GM20431 (cell line): ENCODE measurements around the gene KRTAP10-4.

Source experiments
- in situ Hi-C: fragments of 300-500 bp; cut with MseI, MboI; formaldehyde crosslinking; loops from one replicate; pipeline ENCODE4 v1.15.0; 2020; ENCODE audit warnings: low sequenced_read_pairs; ENCODE audit not compliant: unreplicated experiment

Gene KRTAP10-4

GRCh38 chr21:44612669-44613229, 39.2 kb downstream of the KRTAP10-4 start:
- in situ Hi-C loops: no loop called here

- in situ Hi-C loops: no loop called here
Measured at GRCh38 chr21:44613386-44614155, 40.0 kb downstream of the KRTAP10-4 start.

- in situ Hi-C loops: no loop called here
Measured at GRCh38 chr21:44614161-44614631, 40.7 kb downstream of the KRTAP10-4 start.

- in situ Hi-C loops: no loop called here
Measured at GRCh38 chr21:44614961-44615391, 41.4 kb downstream of the KRTAP10-4 start.

- in situ Hi-C loops: no loop called here
Measured at GRCh38 chr21:44615466-44615865, 41.9 kb downstream of the KRTAP10-4 start.

GRCh38 chr21:44615911-44616590, 42.5 kb downstream of the KRTAP10-4 start:
- in situ Hi-C loops: no loop called here

- in situ Hi-C loops: no loop called here
Measured at GRCh38 chr21:44616591-44616926, 43.0 kb downstream of the KRTAP10-4 start.

GRCh38 chr21:44617071-44617501, 43.6 kb downstream of the KRTAP10-4 start:
- in situ Hi-C loops: no loop called here

- in situ Hi-C loops: no loop called here
Measured at GRCh38 chr21:44618504-44618903, 45.0 kb downstream of the KRTAP10-4 start.

GRCh38 chr21:44618909-44619308, 45.4 kb downstream of the KRTAP10-4 start:
- in situ Hi-C loops: no loop called here

GRCh38 chr21:44619886-44620285, 46.4 kb downstream of the KRTAP10-4 start:
- in situ Hi-C loops: no loop called here

GRCh38 chr21:44623575-44623974, 50.0 kb downstream of the KRTAP10-4 start:
- in situ Hi-C loops: no loop called here
